ENCODE measurements around the gene TRPV3.
"Not testable (repeated sequence)": the region's sequence is repeated elsewhere in the genome, so short reads cannot be mapped to it uniquely, and the experiment has no call there.

The TRPV3 gene

GRCh38 chr17:3472137-3472536 is 85.5 kb downstream of the TRPV3 start:
- no peak for DNase-seq (ENCODE audit: low read depth)

GRCh38 chr17:3471599-3471998 is 86.0 kb downstream of the TRPV3 start, which contains the start of gene SPATA22:
TSS of gene SPATA22 (minus strand) at chr17:3471819. CDS start at chr17:3469325, 2,494 bp downstream.
- DNase-seq (ENCODE audit: low read depth): no peak

- DNase-seq (ENCODE audit: low read depth): no peak
Measured at GRCh38 chr17:3469529-3469928, 88.1 kb downstream of the TRPV3 start.

GRCh38 chr17:3466355-3466754 is 91.3 kb downstream of the TRPV3 start:
- DNase-seq (ENCODE audit: low read depth): not testable (repeated sequence)
